HFFc6 (cell line): ENCODE results near the gene MED29. TPM values are rescaled to one million over a fixed set of nuclear protein-coding genes. Genes with fewer than 3 reads are reported as not detected.

ENCODE experiments used
- DNase-seq: peaks from one replicate; pipeline ENCODE4 v3.0.0-alpha.2; 2018
- H3K27ac Mint-ChIP-seq: 2 replicates; pipeline ENCODE4 v1.8.0; 2020; ENCODE audit warnings: mild to moderate bottlenecking, mixed read lengths
- H3K27me3 Mint-ChIP-seq: 2 replicates; pipeline ENCODE4 v1.8.0; 2021; ENCODE audit warnings: mild to moderate bottlenecking, moderate library complexity, mixed read lengths; ENCODE audit not compliant: insufficient read depth
- H3K36me3 Mint-ChIP-seq: 2 replicates; pipeline ENCODE4 v1.8.0; 2021; ENCODE audit warnings: low read depth, mixed read lengths
- H3K4me1 Mint-ChIP-seq: 2 replicates; pipeline ENCODE4 v1.8.0; 2020; ENCODE audit warnings: low read depth, mixed read lengths
- H3K4me3 Mint-ChIP-seq: 2 replicates; pipeline ENCODE4 v1.8.0; 2020; ENCODE audit warnings: mild to moderate bottlenecking, moderate library complexity, mixed read lengths
- H3K9me3 Mint-ChIP-seq: 2 replicates; pipeline ENCODE4 v1.8.0; 2020; ENCODE audit warnings: mild to moderate bottlenecking, mixed read lengths
- CTCF ChIP-seq: fragments of 200-600 bp; sonication (generic); IDR thresholded peaks from 2 replicates; pipeline ENCODE4 v1.5.0; 2021; ENCODE audit warnings: antibody characterized with exemption, mild to moderate bottlenecking
- total RNA-seq, 6 experiments: library from RNA; stranded (reverse); fragmentation: NEBNext Ultra II Directional; extraction: Animal tissue kit (Norgen Biotek cat#: 25700); gene quantifications; 2 replicates in 1 of 6; 3 replicates in 5 of 6; pipeline ENCODE4 v1.2.3, GENCODE V29; 2021

The MED29 gene
- total RNA-seq, 6 experiments from 2014 or later: 38.2 to 48.5 (median 45.2) TPM

DNA sequence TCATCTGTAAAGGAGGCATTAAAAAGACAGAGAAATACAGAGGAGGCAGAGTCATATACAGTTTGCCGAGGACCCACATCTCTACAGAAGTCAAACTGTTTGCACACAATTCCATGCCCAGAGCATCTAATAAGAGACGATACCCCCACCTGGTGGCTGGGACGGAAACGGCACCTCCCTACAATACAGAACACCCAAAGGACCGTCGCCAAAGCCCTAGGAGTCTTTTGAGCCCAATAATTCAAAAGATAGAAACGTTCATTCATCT lies 20.6 kb downstream of the MED29 start:
- H3K27ac Mint-ChIP-seq: peak overlapping the region; percentile 91
- peak; percentile 90 for DNase-seq
- peaks cover 28% of the 10 kb centered on the region for H3K36me3 Mint-ChIP-seq
- peaks cover 54% of the 10 kb centered on the region for H3K4me1 Mint-ChIP-seq
- H3K4me3 Mint-ChIP-seq: peak overlapping the region; percentile 92
- peaks cover 23% of the 10 kb centered on the region for H3K9me3 Mint-ChIP-seq
- peak; percentile 94 for TF ChIP-seq CTCF
- H3K27me3 Mint-ChIP-seq: peaks cover 57% of the 10 kb centered on the region

GRCh38 chr19:39412100-39412866 lies 21.1 kb downstream of the MED29 start, which contains the start of gene PLEKHG2:
PLEKHG2 (plus strand) TSS chr19:39412669; CDS start chr19:39414087, 1,418 bp downstream.
- peak; percentile 94 for TF ChIP-seq CTCF
- peaks cover 23% of the 10 kb centered on the region for H3K36me3 Mint-ChIP-seq
- H3K4me3 Mint-ChIP-seq: peak within 1 kb of the TSS; percentile 98
- peaks cover 54% of the 10 kb centered on the region for H3K4me1 Mint-ChIP-seq
- DNase-seq: peak; percentile 99
- H3K27ac Mint-ChIP-seq: peak within 1 kb of the TSS; percentile 92
- peaks cover 18% of the 10 kb centered on the region for H3K9me3 Mint-ChIP-seq
- H3K27me3 Mint-ChIP-seq: peaks cover 51% of the 10 kb centered on the region

DNA sequence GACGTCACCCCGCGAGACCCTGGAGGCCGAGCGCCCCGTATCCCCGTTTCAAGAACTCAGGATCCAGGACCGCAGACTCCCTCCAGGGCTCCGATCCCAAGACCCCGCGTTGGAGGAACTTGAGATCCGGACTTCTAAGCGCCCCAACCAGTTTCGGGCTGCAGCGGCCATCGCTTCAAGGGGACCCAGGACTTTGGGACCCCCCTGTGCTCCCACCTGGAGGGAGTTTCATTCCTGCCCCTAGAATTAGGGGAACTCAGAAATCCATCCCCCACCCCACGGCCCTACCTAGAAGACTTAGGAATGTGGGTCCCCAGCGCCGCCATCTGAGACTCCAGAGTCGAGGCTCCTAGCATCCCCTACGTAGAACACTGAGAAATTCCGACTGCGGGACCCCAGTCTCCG lies 21.7 kb downstream of the MED29 start:
- Mint-ChIP-seq H3K27ac (peak overlapping the region; percentile 91), H3K4me1 (peaks cover 53% of the 10 kb centered on the region), H3K4me3 (peak overlapping the region; percentile 92), H3K9me3 (peaks cover 18% of the 10 kb centered on the region), H3K36me3 (peaks cover 19% of the 10 kb centered on the region), H3K27me3 (peaks cover 46% of the 10 kb centered on the region)
- no peak for DNase-seq
- TF ChIP-seq CTCF: peak; percentile 49

DNA sequence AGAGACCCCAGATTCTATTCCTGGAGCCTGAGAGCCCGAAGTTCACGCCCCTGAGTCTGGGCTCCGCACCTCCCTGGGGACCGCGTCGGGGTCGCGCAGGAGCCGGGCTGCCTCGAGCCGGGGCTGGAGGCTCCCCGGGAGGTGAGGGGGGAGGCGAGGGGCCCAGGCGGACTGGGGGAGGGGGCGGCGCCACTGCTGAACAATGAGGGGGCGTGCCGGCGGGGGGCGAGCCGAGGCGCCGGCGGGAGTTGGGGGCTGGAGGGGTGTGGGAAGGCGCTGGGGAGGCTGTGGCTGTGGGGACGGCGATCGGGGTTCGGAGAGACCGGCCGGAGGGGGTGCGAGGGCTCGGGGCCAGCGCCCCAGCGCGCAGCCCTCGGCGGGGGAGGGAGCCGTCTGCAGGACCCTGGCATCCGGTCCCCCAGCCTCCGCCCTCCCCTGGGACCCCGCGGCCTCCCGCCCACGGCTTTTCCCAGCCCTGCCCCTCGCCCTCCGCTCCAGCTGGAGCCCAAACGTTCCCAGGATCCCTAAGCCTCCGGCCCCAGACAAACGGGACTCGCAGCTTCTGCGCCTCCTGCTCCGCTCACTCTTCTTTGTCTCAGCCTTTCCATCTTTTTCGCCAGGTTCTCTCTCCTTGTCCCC lies 22.2 kb downstream of the MED29 start:
- peaks cover 18% of the 10 kb centered on the region for H3K9me3 Mint-ChIP-seq
- TF ChIP-seq CTCF: no peak
- peak overlapping the region; percentile 92 for H3K27ac Mint-ChIP-seq
- H3K27me3 Mint-ChIP-seq: peaks cover 41% of the 10 kb centered on the region
- H3K36me3 Mint-ChIP-seq: peaks cover 14% of the 10 kb centered on the region
- peaks cover 48% of the 10 kb centered on the region for H3K4me1 Mint-ChIP-seq
- H3K4me3 Mint-ChIP-seq: peak overlapping the region; percentile 98
- DNase-seq: no peak

DNA sequence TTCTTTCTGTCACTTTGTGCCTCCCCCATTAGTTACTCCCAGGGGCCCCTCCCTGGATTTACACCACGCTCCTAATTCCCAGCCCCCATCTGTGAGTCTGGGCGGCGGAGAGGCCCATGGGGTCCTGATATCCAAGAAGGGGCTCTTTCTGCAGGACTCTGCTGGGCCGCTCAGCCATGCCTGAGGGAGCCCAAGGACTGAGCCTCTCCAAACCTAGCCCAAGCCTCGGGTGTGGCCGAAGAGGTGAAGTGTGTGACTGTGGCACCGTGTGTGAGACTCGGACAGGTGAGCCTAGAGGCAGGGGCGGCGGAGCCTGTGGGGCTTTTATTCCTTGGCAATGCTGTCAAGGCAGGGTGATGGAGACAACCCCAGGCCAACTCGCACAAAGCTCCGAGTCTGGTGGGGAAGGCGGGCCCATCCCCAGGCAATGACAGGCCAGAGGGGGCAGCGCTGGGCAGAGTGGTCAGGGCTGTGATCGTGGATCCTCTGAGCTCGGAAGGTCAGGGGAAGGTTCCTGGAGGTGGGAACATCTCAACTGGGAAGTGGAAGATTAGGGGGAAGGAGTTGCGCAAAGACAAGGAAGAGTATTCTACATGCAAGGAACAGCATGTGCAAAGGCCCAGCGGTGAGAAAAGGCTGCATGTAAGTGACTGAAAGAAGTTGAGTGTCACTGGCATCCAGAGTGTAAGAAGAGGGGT lies 22.9 kb downstream of the MED29 start:
- peaks cover 9% of the 10 kb centered on the region for H3K36me3 Mint-ChIP-seq
- peak; percentile 50; the same call in 1 of the 2 replicates for TF ChIP-seq CTCF
- H3K4me3 Mint-ChIP-seq: peak overlapping the region; percentile 98
- peaks cover 18% of the 10 kb centered on the region for H3K9me3 Mint-ChIP-seq
- H3K27ac Mint-ChIP-seq: peak overlapping the region; percentile 92
- H3K27me3 Mint-ChIP-seq: peaks cover 35% of the 10 kb centered on the region
- no peak for DNase-seq
- H3K4me1 Mint-ChIP-seq: peaks cover 41% of the 10 kb centered on the region
